Measurements from ENCODE around the gene PSMC3.

Gene PSMC3

DNA sequence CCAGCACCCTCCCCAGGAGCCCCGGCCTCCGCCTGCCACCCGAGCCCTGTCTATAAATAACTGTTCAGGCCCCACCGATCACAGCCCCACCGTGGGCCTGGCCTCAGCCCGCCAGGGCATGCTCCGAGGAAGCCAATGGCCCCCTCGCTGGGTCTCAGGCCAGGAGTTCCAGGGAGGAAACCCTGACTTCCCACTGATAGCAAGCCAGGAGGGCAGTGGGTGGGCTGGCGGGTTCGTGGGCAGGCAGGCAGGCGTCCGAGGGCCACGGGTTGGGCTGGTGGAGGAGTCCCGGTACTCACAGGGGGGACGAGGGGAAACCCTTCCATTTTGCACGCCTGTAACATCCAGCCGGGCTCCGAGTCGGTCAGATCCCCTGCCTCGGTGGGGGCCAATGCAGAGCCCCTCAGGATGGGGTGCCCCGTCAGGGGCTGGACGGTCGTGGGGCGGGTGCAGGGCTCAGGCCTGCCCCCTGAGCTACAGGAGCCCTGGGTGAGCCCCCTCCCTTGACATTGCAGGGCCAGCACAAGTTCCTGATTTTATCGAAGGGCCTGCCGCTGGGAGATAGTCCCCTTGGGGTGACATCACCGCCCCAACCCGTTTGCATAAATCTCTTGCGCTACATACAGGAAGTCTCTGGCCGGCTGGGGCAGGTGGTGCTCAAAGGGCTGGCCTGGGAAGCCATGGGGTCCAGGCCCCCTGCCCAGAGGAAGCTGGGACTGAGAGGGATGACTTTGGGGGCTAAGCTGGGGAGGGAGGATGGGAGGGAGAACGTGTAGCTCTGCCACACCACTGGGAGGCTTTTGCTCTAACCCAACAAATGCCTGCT, 48.0 kb downstream of the PSMC3 start, which contains the start of gene SPI1:
Gene SPI1 (minus strand): TSS at position 538 of the 826 bp plus-strand sequence. CDS start 194 bp downstream, at position 344.
- no peak within 1 kb of the TSS for H3K4me3 ChIP-seq (ENCODE audit: low read length)
- TF ChIP-seq, protein P1, sequence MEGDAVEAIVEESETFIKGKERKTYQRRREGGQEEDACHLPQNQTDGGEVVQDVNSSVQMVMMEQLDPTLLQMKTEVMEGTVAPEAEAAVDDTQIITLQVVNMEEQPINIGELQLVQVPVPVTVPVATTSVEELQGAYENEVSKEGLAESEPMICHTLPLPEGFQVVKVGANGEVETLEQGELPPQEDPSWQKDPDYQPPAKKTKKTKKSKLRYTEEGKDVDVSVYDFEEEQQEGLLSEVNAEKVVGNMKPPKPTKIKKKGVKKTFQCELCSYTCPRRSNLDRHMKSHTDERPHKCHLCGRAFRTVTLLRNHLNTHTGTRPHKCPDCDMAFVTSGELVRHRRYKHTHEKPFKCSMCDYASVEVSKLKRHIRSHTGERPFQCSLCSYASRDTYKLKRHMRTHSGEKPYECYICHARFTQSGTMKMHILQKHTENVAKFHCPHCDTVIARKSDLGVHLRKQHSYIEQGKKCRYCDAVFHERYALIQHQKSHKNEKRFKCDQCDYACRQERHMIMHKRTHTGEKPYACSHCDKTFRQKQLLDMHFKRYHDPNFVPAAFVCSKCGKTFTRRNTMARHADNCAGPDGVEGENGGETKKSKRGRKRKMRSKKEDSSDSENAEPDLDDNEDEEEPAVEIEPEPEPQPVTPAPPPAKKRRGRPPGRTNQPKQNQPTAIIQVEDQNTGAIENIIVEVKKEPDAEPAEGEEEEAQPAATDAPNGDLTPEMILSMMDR (conservative IDR thresholded peaks at IDR 0.05; ENCODE audit: low read length), result no peak
- no peak for DNase-seq (ENCODE audit: low read depth)

DNA sequence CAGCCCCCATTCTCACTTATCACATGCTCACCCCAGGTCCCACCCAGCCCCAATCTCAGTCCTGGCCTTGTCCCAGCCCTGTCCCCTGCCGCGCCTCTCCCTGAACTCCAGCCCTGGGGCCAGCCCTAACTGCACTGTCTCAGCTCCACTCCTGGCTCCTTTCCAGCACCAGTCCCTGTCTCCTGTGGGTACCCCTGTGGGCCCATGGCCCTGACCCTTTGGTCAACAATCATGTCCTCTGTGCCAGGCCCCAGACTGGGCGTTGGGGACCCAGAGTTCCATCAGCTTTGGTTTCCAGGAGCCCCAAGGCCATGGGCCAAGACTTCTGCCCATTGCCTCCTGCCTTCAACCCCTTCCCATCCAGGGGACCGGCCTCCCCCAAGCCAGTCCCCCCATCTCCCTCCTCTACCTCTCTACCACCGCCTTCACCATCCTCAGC, 48.6 kb downstream of the PSMC3 start:
- TF ChIP-seq, protein P1 (conservative IDR thresholded peaks at IDR 0.05; ENCODE audit: low read length), result no peak
- H3K4me3 ChIP-seq (ENCODE audit: low read length), result no peak overlapping the region
- DNase-seq (ENCODE audit: low read depth), result no peak

DNA sequence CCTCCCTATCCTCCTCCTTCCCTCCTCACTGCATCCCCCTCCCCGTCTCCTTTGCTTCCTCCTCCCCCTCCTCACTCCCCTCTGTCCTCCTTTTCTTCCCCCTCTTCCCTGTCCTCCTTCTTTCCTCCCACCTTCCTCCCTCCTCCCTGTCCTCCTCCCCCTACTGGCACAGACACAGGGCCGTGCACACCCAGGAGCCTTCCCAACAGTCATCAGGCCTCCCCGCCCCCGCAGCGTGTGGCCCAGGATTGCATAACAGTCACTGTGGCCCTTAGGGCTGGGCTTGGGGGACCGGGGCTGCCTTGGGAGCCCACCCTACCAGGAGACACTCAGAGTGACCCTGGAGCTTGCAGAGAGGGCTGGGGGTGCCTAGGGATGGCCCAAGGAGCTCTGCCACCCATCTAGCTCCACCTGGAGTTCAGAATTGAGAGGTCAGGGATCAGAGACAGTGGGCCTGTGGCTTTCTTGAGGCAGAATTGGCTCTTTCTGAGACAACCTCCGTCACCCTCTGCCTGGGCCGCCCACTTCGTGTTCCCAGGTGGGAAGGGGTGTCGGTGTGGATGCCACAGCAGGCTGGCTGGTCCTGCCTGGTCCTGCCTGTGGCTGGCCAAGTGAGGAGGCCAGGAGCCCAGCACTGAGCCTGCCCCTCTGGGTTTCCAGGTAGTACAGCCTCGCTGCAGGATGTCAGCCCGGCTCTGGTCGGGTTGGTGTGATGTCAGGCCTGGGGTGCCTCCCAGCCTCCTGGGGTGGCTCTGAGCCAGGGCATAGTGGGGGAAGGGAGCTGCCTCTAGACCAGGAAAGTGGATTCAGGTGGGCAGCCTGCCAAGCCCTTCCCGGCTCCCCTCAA, 49.5 kb downstream of the PSMC3 start:
- DNase-seq (ENCODE audit: low read depth), result no peak
- TF ChIP-seq, protein P1 (conservative IDR thresholded peaks at IDR 0.05; ENCODE audit: low read length), result no peak
- no peak overlapping the region for H3K4me3 ChIP-seq (ENCODE audit: low read length)

DNA sequence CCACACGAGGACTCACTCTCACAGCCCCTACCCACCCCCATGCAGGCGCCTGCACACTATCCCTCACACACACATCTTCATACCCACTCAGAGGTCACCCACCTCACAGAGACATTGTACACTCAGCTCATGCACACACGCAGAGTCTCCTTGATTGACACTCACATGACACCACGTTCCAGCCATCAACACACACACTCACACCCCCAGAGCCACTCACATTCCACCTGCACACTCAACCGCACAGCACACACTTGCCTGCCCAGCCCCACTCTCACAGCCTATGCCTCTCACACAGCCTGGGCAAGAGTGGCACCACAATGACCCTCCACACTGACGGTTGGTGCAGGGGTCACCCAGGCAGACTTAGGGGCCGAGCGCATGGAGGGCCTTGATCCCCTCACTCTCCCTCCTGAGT, 50.1 kb downstream of the PSMC3 start:
- DNase-seq (ENCODE audit: low read depth), result no peak
- TF ChIP-seq, protein P1 (conservative IDR thresholded peaks at IDR 0.05; ENCODE audit: low read length), result no peak
- no peak overlapping the region for H3K4me3 ChIP-seq (ENCODE audit: low read length)

DNA sequence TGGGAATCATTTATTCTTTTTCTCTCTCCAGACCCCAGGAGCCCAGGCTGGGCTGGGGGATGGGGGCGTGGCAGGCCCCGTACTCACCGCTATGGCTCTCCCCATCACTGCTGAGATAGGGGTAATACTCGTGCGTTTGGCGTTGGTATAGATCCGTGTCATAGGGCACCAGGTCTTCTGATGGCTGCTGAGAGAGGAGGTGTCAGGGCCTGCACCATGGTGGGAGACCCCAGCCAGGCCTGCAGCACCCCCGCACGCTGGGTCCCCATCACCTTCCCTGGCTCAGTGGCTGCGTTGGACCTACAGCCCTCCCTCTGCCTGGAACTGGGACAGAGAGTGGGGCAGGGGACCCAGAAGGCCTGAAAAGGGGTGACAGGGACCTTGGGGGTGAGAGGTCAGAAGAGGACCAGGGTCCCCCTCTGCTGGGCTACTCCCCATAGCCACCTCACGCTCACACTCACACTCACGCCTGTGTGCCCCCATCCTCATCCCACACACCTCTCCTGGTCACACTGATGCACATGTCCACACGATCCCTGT, 50.6 kb downstream of the PSMC3 start:
- no peak for DNase-seq (ENCODE audit: low read depth)
- H3K4me3 ChIP-seq (ENCODE audit: low read length), result no peak overlapping the region
- TF ChIP-seq, protein P1 (conservative IDR thresholded peaks at IDR 0.05; ENCODE audit: low read length), result no peak

DNA sequence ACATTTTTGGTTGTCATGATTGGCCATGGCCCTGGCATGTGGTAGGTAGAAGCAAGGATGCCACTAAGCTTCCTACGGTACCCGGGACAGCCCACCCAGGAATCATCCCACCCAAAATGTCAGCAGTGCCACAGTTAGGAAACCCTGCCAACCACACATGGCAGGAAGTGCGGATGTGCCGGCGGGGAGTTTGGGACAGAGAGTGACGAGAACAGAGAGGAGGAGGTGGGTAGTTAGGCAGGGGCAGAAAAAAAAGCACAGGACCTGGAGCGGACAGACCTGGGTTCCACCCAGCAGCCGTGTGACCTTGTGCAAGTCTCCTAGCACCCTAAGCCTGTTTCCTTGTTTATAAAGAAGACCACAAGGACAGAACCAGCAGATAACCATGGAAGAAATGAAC, 51.2 kb downstream of the PSMC3 start:
- no peak for DNase-seq (ENCODE audit: low read depth)
- H3K4me3 ChIP-seq (ENCODE audit: low read length), result no peak overlapping the region
- TF ChIP-seq, protein P1 (conservative IDR thresholded peaks at IDR 0.05; ENCODE audit: low read length), result no peak
